ENCODE data around the gene PSME2. TPM values are rescaled to one million over a fixed set of nuclear protein-coding genes. Genes with fewer than 3 reads are reported as not detected.
"Not testable (repeated sequence)": the region's sequence is repeated elsewhere in the genome, so short reads cannot be mapped to it uniquely, and the experiment has no call there.

PSME2 gene
- total and polyA plus RNA-seq, 4 donors: 59.4 to 136 (median 113) TPM

DNA sequence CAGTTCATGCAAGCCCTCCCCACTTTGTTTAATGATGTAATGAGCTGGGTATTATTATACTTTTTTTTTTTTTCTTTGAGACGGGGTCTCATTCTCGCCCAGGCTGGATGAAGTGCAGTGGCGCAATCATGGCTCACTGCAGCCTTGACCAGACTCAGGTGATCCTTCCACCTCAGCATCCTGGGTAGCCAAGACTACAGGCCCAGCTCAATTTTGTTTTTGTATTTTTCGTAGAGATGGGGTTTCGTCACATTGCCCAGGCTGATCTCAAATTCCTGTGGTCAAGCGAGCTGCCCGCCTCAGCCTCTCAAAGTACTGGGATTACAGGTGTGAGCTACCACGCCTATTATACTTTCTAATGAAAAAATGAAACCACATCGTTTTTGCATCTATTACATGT is 36.4 kb downstream of the PSME2 start:
- H3K4me1 ChIP-seq (ENCODE audit: control insufficient read depth, insufficient read depth, low read length): peaks cover 4% of the 10 kb centered on the region
- H3K27me3 ChIP-seq (ENCODE audit: control insufficient read depth, insufficient read depth, low read length): no peaks in the 10 kb centered on the region
- DNase-seq (ENCODE audit: low read depth in 4 of 6, low spot score in 6 of 6): no peak
- no peaks in the 10 kb centered on the region for H3K9me3 ChIP-seq (ENCODE audit: control insufficient read depth, insufficient read depth, low read length)
- no peak overlapping the region for H3K4me3 ChIP-seq (ENCODE audit: low read depth, low read length)
- no peak overlapping the region for H3K27ac ChIP-seq (ENCODE audit: low read depth, low read length)
- H3K36me3 ChIP-seq (ENCODE audit: control insufficient read depth, insufficient read depth, low read length): no peaks in the 10 kb centered on the region
- 100% methylated on average over 1 of the region's 9 CpGs for WGBS (ENCODE audit: insufficient coverage)

GRCh38 chr14:24108336-24108874 is 38.0 kb downstream of the PSME2 start:
- DNase-seq (ENCODE audit: low read depth in 4 of 6, low spot score in 6 of 6): no peak
- Histone ChIP-seq H3K4me3 (ENCODE audit: low read depth, low read length) (no peak overlapping the region), H3K4me1 (ENCODE audit: control insufficient read depth, insufficient read depth, low read length) (no peaks in the 10 kb centered on the region), H3K27me3 (ENCODE audit: control insufficient read depth, insufficient read depth, low read length) (no peaks in the 10 kb centered on the region), H3K36me3 (ENCODE audit: control insufficient read depth, insufficient read depth, low read length) (peaks cover 3% of the 10 kb centered on the region), H3K27ac (ENCODE audit: low read depth, low read length) (no peak overlapping the region), H3K9me3 (ENCODE audit: control insufficient read depth, insufficient read depth, low read length) (no peaks in the 10 kb centered on the region)
- 100% methylated on average over 2 of the region's 5 CpGs for WGBS (ENCODE audit: insufficient coverage)

- no peak overlapping the region for H3K4me3 ChIP-seq (ENCODE audit: low read depth, low read length)
- WGBS (ENCODE audit: insufficient coverage): no CpG with 5 or more reads among the region's 4 CpGs
- no peaks in the 10 kb centered on the region for H3K9me3 ChIP-seq (ENCODE audit: control insufficient read depth, insufficient read depth, low read length)
- peaks cover 3% of the 10 kb centered on the region for H3K36me3 ChIP-seq (ENCODE audit: control insufficient read depth, insufficient read depth, low read length)
- no peak for DNase-seq (ENCODE audit: low read depth in 4 of 6, low spot score in 6 of 6)
- no peaks in the 10 kb centered on the region for H3K4me1 ChIP-seq (ENCODE audit: control insufficient read depth, insufficient read depth, low read length)
- no peak overlapping the region for H3K27ac ChIP-seq (ENCODE audit: low read depth, low read length)
- H3K27me3 ChIP-seq (ENCODE audit: control insufficient read depth, insufficient read depth, low read length): no peaks in the 10 kb centered on the region
Observed at GRCh38 chr14:24106672-24107271, 39.6 kb downstream of the PSME2 start.

- H3K4me3 ChIP-seq (ENCODE audit: low read depth, low read length); H3K36me3 ChIP-seq (ENCODE audit: control insufficient read depth, insufficient read depth, low read length); H3K27ac ChIP-seq (ENCODE audit: low read depth, low read length); DNase-seq (ENCODE audit: low read depth in 4 of 6, low spot score in 6 of 6); H3K9me3 ChIP-seq (ENCODE audit: control insufficient read depth, insufficient read depth, low read length); H3K27me3 ChIP-seq (ENCODE audit: control insufficient read depth, insufficient read depth, low read length); H3K4me1 ChIP-seq (ENCODE audit: control insufficient read depth, insufficient read depth, low read length): not testable (repeated sequence)
- WGBS (ENCODE audit: insufficient coverage): 93% methylated on average over 6 of the region's 8 CpGs
Observed at GRCh38 chr14:24105609-24106239, 40.7 kb downstream of the PSME2 start.

DNA sequence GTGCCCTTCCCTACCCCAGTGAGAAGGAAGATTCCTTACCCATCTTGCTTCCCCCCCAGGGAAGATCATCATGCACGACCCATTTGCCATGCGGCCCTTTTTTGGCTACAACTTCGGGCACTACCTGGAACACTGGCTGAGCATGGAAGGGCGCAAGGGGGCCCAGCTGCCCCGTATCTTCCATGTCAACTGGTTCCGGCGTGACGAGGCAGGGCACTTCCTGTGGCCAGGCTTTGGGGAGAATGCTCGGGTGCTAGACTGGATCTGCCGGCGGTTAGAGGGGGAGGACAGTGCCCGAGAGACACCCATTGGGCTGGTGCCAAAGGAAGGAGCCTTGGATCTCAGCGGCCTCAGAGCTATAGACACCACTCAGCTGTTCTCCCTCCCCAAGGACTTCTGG is 43.0 kb downstream of the PSME2 start:
- H3K4me1 ChIP-seq (ENCODE audit: control insufficient read depth, insufficient read depth, low read length): peaks cover 4% of the 10 kb centered on the region
- no peak overlapping the region for H3K27ac ChIP-seq (ENCODE audit: low read depth, low read length)
- no peak overlapping the region for H3K4me3 ChIP-seq (ENCODE audit: low read depth, low read length)
- H3K9me3 ChIP-seq (ENCODE audit: control insufficient read depth, insufficient read depth, low read length): no peaks in the 10 kb centered on the region
- H3K36me3 ChIP-seq (ENCODE audit: control insufficient read depth, insufficient read depth, low read length): peaks cover 9% of the 10 kb centered on the region
- WGBS (ENCODE audit: insufficient coverage): 96% methylated on average over 13 of the region's 13 CpGs
- DNase-seq (ENCODE audit: low read depth in 4 of 6, low spot score in 6 of 6): no peak
- no peaks in the 10 kb centered on the region for H3K27me3 ChIP-seq (ENCODE audit: control insufficient read depth, insufficient read depth, low read length)

DNA sequence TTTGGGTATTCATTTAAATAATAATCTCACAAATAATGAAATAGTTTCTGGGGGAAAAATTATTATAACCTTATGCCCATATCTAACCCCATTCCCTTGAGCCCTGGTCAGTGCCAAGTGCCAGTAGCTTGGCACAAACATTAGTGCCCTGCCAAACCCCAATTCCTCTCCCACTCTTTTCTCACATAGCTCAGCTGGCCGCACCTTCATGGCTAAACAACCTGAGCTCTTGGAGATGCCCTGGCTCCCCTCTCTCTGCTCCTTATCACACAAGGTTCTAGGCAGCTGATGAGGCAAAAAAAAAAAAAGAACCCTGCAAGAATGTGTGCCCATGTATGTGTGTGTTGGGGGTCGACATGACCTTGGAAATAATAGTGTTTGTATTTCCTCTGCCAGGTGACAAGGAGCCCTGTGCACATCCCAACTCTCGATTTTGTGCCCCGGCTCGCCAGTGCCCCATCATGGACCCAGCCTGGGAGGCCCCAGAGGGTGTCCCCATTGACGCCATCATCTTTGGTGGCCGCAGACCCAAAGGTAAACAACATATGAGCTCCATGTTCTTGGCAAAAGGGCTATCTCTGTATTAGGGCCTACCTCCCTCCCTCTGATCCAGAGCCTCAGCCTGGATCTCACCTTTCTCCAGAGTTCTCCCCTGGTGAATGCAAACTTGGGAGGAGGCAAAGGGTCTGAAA is 43.9 kb downstream of the PSME2 start:
- H3K4me3 ChIP-seq (ENCODE audit: low read depth, low read length): no peak overlapping the region
- H3K9me3 ChIP-seq (ENCODE audit: control insufficient read depth, insufficient read depth, low read length): no peaks in the 10 kb centered on the region
- H3K27me3 ChIP-seq (ENCODE audit: control insufficient read depth, insufficient read depth, low read length): no peaks in the 10 kb centered on the region
- peaks cover 13% of the 10 kb centered on the region for H3K36me3 ChIP-seq (ENCODE audit: control insufficient read depth, insufficient read depth, low read length)
- 88% methylated on average over 6 of the region's 7 CpGs for WGBS (ENCODE audit: insufficient coverage)
- H3K27ac ChIP-seq (ENCODE audit: low read depth, low read length): no peak overlapping the region
- H3K4me1 ChIP-seq (ENCODE audit: control insufficient read depth, insufficient read depth, low read length): peaks cover 4% of the 10 kb centered on the region
- DNase-seq (ENCODE audit: low read depth in 4 of 6, low spot score in 6 of 6): no peak

DNA sequence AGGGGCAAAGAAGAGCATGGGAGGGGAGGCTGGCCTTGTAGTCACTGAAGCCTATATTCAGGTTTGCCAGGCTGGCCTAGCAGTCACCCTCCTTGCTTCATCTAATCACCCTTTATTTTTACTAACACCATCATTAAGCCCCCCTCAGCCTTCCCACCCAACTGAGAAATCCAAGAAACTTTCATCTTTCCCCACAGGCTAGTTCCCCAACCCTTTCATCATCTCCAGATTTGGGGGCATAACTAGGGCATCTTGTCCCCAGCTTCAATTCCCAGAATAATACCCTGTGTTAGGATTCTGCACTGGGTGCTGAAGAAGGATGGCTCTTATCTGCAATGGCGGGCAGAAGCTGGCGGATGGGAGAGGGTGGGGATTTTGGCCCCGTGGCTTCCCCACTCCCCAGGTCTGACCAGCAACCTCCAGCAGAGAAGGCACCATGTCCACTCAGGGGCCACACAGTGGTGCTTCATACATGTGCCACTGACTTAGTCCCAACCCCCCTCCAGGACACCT is 45.4 kb downstream of the PSME2 start:
- Histone ChIP-seq H3K4me1 (ENCODE audit: control insufficient read depth, insufficient read depth, low read length) (peaks cover 4% of the 10 kb centered on the region), H3K9me3 (ENCODE audit: control insufficient read depth, insufficient read depth, low read length) (no peaks in the 10 kb centered on the region), H3K4me3 (ENCODE audit: low read depth, low read length) (no peak overlapping the region), H3K27ac (ENCODE audit: low read depth, low read length) (no peak overlapping the region), H3K36me3 (ENCODE audit: control insufficient read depth, insufficient read depth, low read length) (peaks cover 13% of the 10 kb centered on the region), H3K27me3 (ENCODE audit: control insufficient read depth, insufficient read depth, low read length) (no peaks in the 10 kb centered on the region)
- DNase-seq (ENCODE audit: low read depth in 4 of 6, low spot score in 6 of 6): no peak
- WGBS (ENCODE audit: insufficient coverage): 90% methylated on average over 2 of the region's 3 CpGs

GRCh38 chr14:24100197-24100981 is 46.0 kb downstream of the PSME2 start:
- H3K36me3 ChIP-seq (ENCODE audit: control insufficient read depth, insufficient read depth, low read length): peaks cover 13% of the 10 kb centered on the region
- no peak for DNase-seq (ENCODE audit: low read depth in 4 of 6, low spot score in 6 of 6)
- H3K27me3 ChIP-seq (ENCODE audit: control insufficient read depth, insufficient read depth, low read length): no peaks in the 10 kb centered on the region
- WGBS (ENCODE audit: insufficient coverage): 95% methylated on average over 3 of the region's 4 CpGs
- no peaks in the 10 kb centered on the region for H3K9me3 ChIP-seq (ENCODE audit: control insufficient read depth, insufficient read depth, low read length)
- peaks cover 9% of the 10 kb centered on the region for H3K4me1 ChIP-seq (ENCODE audit: control insufficient read depth, insufficient read depth, low read length)
- no peak overlapping the region for H3K27ac ChIP-seq (ENCODE audit: low read depth, low read length)
- H3K4me3 ChIP-seq (ENCODE audit: low read depth, low read length): no peak overlapping the region

Data from spinal cord (tissue), 10 donors.